DOHH2 (cell line): Measurements from ENCODE around the gene CRK.
"Not testable (repeated sequence)": the region's sequence is repeated elsewhere in the genome, so short reads cannot be mapped to it uniquely, and the experiment has no call there.

Source experiments
- H3F3A ChIP-seq: fragments of 200-600 bp; sonication (generic), shearing (Covaris generic); 2 replicates; pipeline ENCODE4 v1.6.0; 2016; ENCODE audit warnings: antibody characterized with exemption, mild to moderate bottlenecking; ENCODE audit not compliant: control insufficient read depth, insufficient read depth
- H3K27ac ChIP-seq: fragments of 200-600 bp; sonication (generic); 2 replicates; pipeline ENCODE4 v1.5.1; 2014; ENCODE audit warnings: low read depth, mild to moderate bottlenecking, low read length, moderate library complexity
- H3K27me3 ChIP-seq: fragments of 200-600 bp; sonication (generic); 2 replicates; pipeline ENCODE4 v1.6.1; 2014; ENCODE audit warnings: mild to moderate bottlenecking, low read length, mixed read lengths; ENCODE audit not compliant: control insufficient read depth
- H3K36me3 ChIP-seq: fragments of 200-600 bp; sonication (generic); 2 replicates; pipeline ENCODE4 v1.6.1; 2014; ENCODE audit warnings: mild to moderate bottlenecking, low read length, moderate library complexity, mixed read lengths; ENCODE audit not compliant: control insufficient read depth
- H3K4me1 ChIP-seq: fragments of 200-600 bp; sonication (generic); 2 replicates; pipeline ENCODE4 v1.6.1; 2014; ENCODE audit warnings: mild to moderate bottlenecking, low read length, mixed read lengths; ENCODE audit not compliant: control insufficient read depth
- H3K4me2 ChIP-seq: fragments of 200-600 bp; sonication (generic); 2 replicates; pipeline ENCODE4 v1.6.0; 2014; ENCODE audit warnings: mild to moderate bottlenecking, low read length, moderate library complexity
- H3K4me3 ChIP-seq: fragments of 200-600 bp; sonication (generic); 2 replicates; pipeline ENCODE4 v1.5.1; 2014; ENCODE audit warnings: mild to moderate bottlenecking, low read length, mixed read lengths
- H3K79me2 ChIP-seq: fragments of 200-600 bp; sonication (generic); 2 replicates; pipeline ENCODE4 v1.6.1; 2014; ENCODE audit warnings: mild to moderate bottlenecking, low read length, mixed read lengths; ENCODE audit not compliant: control insufficient read depth
- H3K9me2 ChIP-seq: fragments of 200-600 bp; sonication (generic); replicated peaks from 2 replicates; pipeline ENCODE4 v1.6.1; 2014; ENCODE audit warnings: mild to moderate bottlenecking, low read length, mixed read lengths; ENCODE audit not compliant: control insufficient read depth
- H3K9me3 ChIP-seq: fragments of 200-600 bp; sonication (generic); 2 replicates; pipeline ENCODE4 v1.6.1; 2014; ENCODE audit warnings: antibody characterized with exemption, low read length, mixed read lengths; ENCODE audit not compliant: control insufficient read depth, insufficient read depth
- H4K20me1 ChIP-seq: fragments of 200-600 bp; sonication (generic); 2 replicates; pipeline ENCODE4 v1.6.0; 2014; ENCODE audit warnings: low read depth, mild to moderate bottlenecking, antibody characterized with exemption, low read length, moderate library complexity; ENCODE audit not compliant: control insufficient read depth, insufficient read depth
- EZH2phosphoT487 ChIP-seq: fragments of 200-600 bp; sonication (generic); IDR thresholded peaks from 2 replicates; pipeline ENCODE4 v1.6.1; 2017; ENCODE audit warnings: borderline replicate concordance, mild to moderate bottlenecking, antibody characterized with exemption, low read length, moderate library complexity, mixed read lengths
- TF ChIP-seq, protein P1 (sequence below): fragments of 200-600 bp; sonication (generic); IDR thresholded peaks from one replicate; pipeline ENCODE4 v1.5.1; 2014; ENCODE audit warnings: antibody characterized with exemption, mild to moderate bottlenecking, low read depth, low read length; ENCODE audit not compliant: poor library complexity, severe bottlenecking

CRK gene

GRCh38 chr17:1379208-1379929 is 76.7 kb downstream of the CRK start:
- no peak for TF ChIP-seq EZH2phosphoT487
- TF ChIP-seq, protein P1, sequence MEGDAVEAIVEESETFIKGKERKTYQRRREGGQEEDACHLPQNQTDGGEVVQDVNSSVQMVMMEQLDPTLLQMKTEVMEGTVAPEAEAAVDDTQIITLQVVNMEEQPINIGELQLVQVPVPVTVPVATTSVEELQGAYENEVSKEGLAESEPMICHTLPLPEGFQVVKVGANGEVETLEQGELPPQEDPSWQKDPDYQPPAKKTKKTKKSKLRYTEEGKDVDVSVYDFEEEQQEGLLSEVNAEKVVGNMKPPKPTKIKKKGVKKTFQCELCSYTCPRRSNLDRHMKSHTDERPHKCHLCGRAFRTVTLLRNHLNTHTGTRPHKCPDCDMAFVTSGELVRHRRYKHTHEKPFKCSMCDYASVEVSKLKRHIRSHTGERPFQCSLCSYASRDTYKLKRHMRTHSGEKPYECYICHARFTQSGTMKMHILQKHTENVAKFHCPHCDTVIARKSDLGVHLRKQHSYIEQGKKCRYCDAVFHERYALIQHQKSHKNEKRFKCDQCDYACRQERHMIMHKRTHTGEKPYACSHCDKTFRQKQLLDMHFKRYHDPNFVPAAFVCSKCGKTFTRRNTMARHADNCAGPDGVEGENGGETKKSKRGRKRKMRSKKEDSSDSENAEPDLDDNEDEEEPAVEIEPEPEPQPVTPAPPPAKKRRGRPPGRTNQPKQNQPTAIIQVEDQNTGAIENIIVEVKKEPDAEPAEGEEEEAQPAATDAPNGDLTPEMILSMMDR, result no peak
- H3K79me2 ChIP-seq, result peaks cover 100% of the 10 kb centered on the region
- peaks cover 78% of the 10 kb centered on the region for H3K36me3 ChIP-seq
- peaks cover 24% of the 10 kb centered on the region for H3F3A ChIP-seq
- H3K4me1 ChIP-seq, result peaks cover 91% of the 10 kb centered on the region
- H4K20me1 ChIP-seq, result peaks cover 79% of the 10 kb centered on the region
- peak overlapping the region; percentile 17 for H3K4me2 ChIP-seq
- H3K4me3 ChIP-seq, result 0 out of 2 replicates have a peak overlapping the region, but pooled peaks have one; percentile 8
- H3K9me2 ChIP-seq, result no peaks in the 10 kb centered on the region
- peak overlapping the region; percentile 12; the same call in 1 of the 2 replicates for H3K27ac ChIP-seq
- H3K27me3 ChIP-seq, result no peaks in the 10 kb centered on the region
- H3K9me3 ChIP-seq, result no peaks in the 10 kb centered on the region

- not testable (repeated sequence) for H3K27me3 ChIP-seq, H3K9me2 ChIP-seq, H3K9me3 ChIP-seq, H3K27ac ChIP-seq
- H3K79me2 ChIP-seq, result peaks cover 100% of the 10 kb centered on the region
- peak overlapping the region; percentile 17 for H3K4me2 ChIP-seq
- H3K4me3 ChIP-seq, result peak overlapping the region; percentile 4; the same call in 1 of the 2 replicates
- peaks cover 83% of the 10 kb centered on the region for H3K36me3 ChIP-seq
- H3K4me1 ChIP-seq, result peaks cover 93% of the 10 kb centered on the region
- peaks cover 30% of the 10 kb centered on the region for H3F3A ChIP-seq
- peaks cover 81% of the 10 kb centered on the region for H4K20me1 ChIP-seq
These were observed 77.6 kb downstream of the CRK start for GRCh38 chr17:1378476-1378860.

- H3K27me3 ChIP-seq, result no peaks in the 10 kb centered on the region
- peaks cover 88% of the 10 kb centered on the region for H4K20me1 ChIP-seq
- peaks cover 33% of the 10 kb centered on the region for H3F3A ChIP-seq
- peak overlapping the region; percentile 9; the same call in 1 of the 2 replicates for H3K4me3 ChIP-seq
- H3K4me2 ChIP-seq, result peak overlapping the region; percentile 17
- H3K9me2 ChIP-seq, result no peaks in the 10 kb centered on the region
- H3K36me3 ChIP-seq, result peaks cover 90% of the 10 kb centered on the region
- H3K4me1 ChIP-seq, result peaks cover 90% of the 10 kb centered on the region
- H3K27ac ChIP-seq, result peak overlapping the region; percentile 13; the same call in 1 of the 2 replicates
- TF ChIP-seq EZH2phosphoT487, result no peak
- TF ChIP-seq, protein P1, result no peak
- H3K9me3 ChIP-seq, result no peaks in the 10 kb centered on the region
- H3K79me2 ChIP-seq, result peaks cover 100% of the 10 kb centered on the region
These were observed 78.7 kb downstream of the CRK start for GRCh38 chr17:1377334-1377733.

- Histone ChIP-seq H3F3A (peaks cover 35% of the 10 kb centered on the region), H3K9me2 (no peaks in the 10 kb centered on the region), H3K9me3 (no peaks in the 10 kb centered on the region), H3K4me1 (peaks cover 89% of the 10 kb centered on the region), H3K36me3 (peaks cover 94% of the 10 kb centered on the region), H4K20me1 (peaks cover 89% of the 10 kb centered on the region), H3K27me3 (no peaks in the 10 kb centered on the region), H3K4me3 (0 out of 2 replicates have a peak overlapping the region, but pooled peaks have one; percentile 11), H3K4me2 (peak overlapping the region; percentile 17), H3K79me2 (peaks cover 100% of the 10 kb centered on the region), H3K27ac (peak overlapping the region; percentile 13; the same call in 1 of the 2 replicates)
- no peak for TF ChIP-seq EZH2phosphoT487
- TF ChIP-seq, protein P1, result no peak
These were observed 80.0 kb downstream of the CRK start for GRCh38 chr17:1376061-1376460.
